K562 (cell line): ENCODE measurements around the gene RFPL3. TPM values are rescaled to one million over a fixed set of nuclear protein-coding genes. Genes with fewer than 3 reads are reported as not detected.
"Not testable (repeated sequence)": the region's sequence is repeated elsewhere in the genome, so short reads cannot be mapped to it uniquely, and the experiment has no call there.

Source experiments
- ATAC-seq: fragments of 200-7000 bp; cut with Tn5 transposase; 3 replicates; pipeline ENCODE4 v1.9.1; 2020; ENCODE audit warnings: moderate library complexity
- Bru-seq: library from RNA; stranded (reverse); fragments of 400-500 nt; gene quantifications from one replicate; lab custom pipeline; 2021; lab: Mats Ljungman, UMichigan
- BruChase-seq, 2 experiments: library from RNA; stranded (reverse); fragments of 400-500 nt; gene quantifications; one replicate each; lab custom pipeline; 2021; lab: Mats Ljungman, UMichigan
- BruUV-seq: library from RNA; stranded (reverse); fragments of 400-500 nt; replicated peaks from 2 replicates; lab custom pipeline; 2021; lab: Mats Ljungman, UMichigan
- CTCF ChIA-PET: fragments of 300-600 bp; formaldehyde crosslinking; extraction: SDS; loops from one replicate; lab custom pipeline; 2021; ENCODE audit warnings: low intra/inter-chr PET ratio; lab: Yijun Ruan, JAX
- POLR2A ChIA-PET: fragments of 300-600, 350-650 bp; sonication (Branson Sonifier 250); formaldehyde crosslinking; extraction: SDS; loops from one replicate; lab custom pipeline; 2021; ENCODE audit warnings: antibody characterized with exemption, inconsistent platforms; lab: Yijun Ruan, JAX
- DNase-seq, 4 experiments: peaks; one replicate each; pipeline versions ENCODE4 v3.0.0 to v3.0.0-alpha.2; 2011 to 2018; ENCODE audit warnings: low spot score in 3 of 4, mixed read lengths in 3 of 4; ENCODE audit errors: extremely low read depth in 1 of 4
- FAIRE-seq: peaks from 2 replicates; lab custom pipeline; 2011; peaks lifted over from hg19 to GRCh38; lab: Jason Lieb, UNC
- H2AFZ ChIP-seq: 2 replicates; pipeline ENCODE4 v1.6.0; 2011; ENCODE audit warnings: low read depth, low read length, control low read depth, inconsistent platforms
- H3K27ac ChIP-seq: fragments of 200-600 bp; 3 replicates; pipeline ENCODE4 v1.8.0; 2011; ENCODE audit warnings: low read depth, mild to moderate bottlenecking, control low read depth, inconsistent platforms, low read length, moderate library complexity, mixed read lengths; ENCODE audit errors: extremely low read depth
- H3K27me3 ChIP-seq, 2 experiments: fragments of 300-600 bp in 1 of 2; 2 replicates in 1 of 2; 3 replicates in 1 of 2; pipeline versions ENCODE4 v1.6.0 to v1.8.0; 2011; ENCODE audit warnings: inconsistent platforms in 2 of 2, low read length in 2 of 2, mild to moderate bottlenecking in 1 of 2, mixed read lengths in 1 of 2, moderate library complexity in 1 of 2; ENCODE audit not compliant: control insufficient read depth in 2 of 2, insufficient read depth in 2 of 2
- H3K36me3 ChIP-seq: fragments of 300-600 bp; 3 replicates; pipeline ENCODE4 v1.8.0; 2011; ENCODE audit warnings: mild to moderate bottlenecking, low read length, inconsistent platforms; ENCODE audit not compliant: control insufficient read depth, insufficient read depth
- H3K4me1 ChIP-seq, 2 experiments: fragments of 200-600 bp in 1 of 2; replicated peaks in 1 of 2; 2 replicates in 1 of 2; 3 replicates in 1 of 2; pipeline versions ENCODE4 v1.5.1 to v1.8.0; 2011; ENCODE audit warnings: inconsistent platforms in 2 of 2, low read length in 2 of 2, mild to moderate bottlenecking in 1 of 2, mixed read lengths in 1 of 2, moderate library complexity in 1 of 2; ENCODE audit not compliant: control insufficient read depth in 2 of 2, insufficient read depth in 2 of 2
- H3K4me2 ChIP-seq: 2 replicates; pipeline ENCODE4 v1.6.1; 2011; ENCODE audit warnings: low read length, control low read depth, inconsistent platforms, mixed read lengths; ENCODE audit not compliant: insufficient read depth
- H3K4me3 ChIP-seq: fragments of 200-600 bp; sonication (generic), shearing (Covaris generic); 2 replicates; pipeline ENCODE4 v1.5.1; 2016; ENCODE audit warnings: control low read depth, inconsistent platforms
- H3K79me2 ChIP-seq: fragments of 200-600 bp; 3 replicates; pipeline ENCODE4 v1.8.0; 2011; ENCODE audit warnings: low read length, inconsistent platforms; ENCODE audit not compliant: control insufficient read depth, insufficient read depth
- H3K9ac ChIP-seq, 2 experiments: 2 replicates each; pipeline versions ENCODE4 v1.6.0 to v1.6.1; 2011; ENCODE audit warnings: low read depth in 2 of 2, low read length in 2 of 2, control low read depth in 1 of 2, inconsistent platforms in 1 of 2, mild to moderate bottlenecking in 1 of 2, mixed read lengths in 1 of 2; ENCODE audit not compliant: insufficient read depth in 1 of 2
- H3K9me1 ChIP-seq: one replicate; pipeline ENCODE4 v1.6.0; 2011; ENCODE audit warnings: inconsistent platforms, mild to moderate bottlenecking, low read length, moderate library complexity; ENCODE audit not compliant: control insufficient read depth, insufficient read depth
- H3K9me3 ChIP-seq: replicated peaks from 2 replicates; pipeline ENCODE4 v1.5.1; 2011; ENCODE audit warnings: low read depth, low read length, inconsistent platforms; ENCODE audit not compliant: control insufficient read depth, insufficient read depth
- H4K20me1 ChIP-seq: replicated peaks from 2 replicates; pipeline ENCODE4 v1.6.1; 2011; ENCODE audit warnings: low read length, inconsistent platforms, mixed read lengths; ENCODE audit not compliant: control insufficient read depth, insufficient read depth
- BMI1 ChIP-seq: fragments of 150-350 bp; IDR thresholded peaks from 2 replicates; pipeline ENCODE4 v1.6.1; 2014; ENCODE audit warnings: low read length
- CTCFL ChIP-seq: IDR thresholded peaks from 2 replicates; pipeline ENCODE4 v1.6.1; 2011; ENCODE audit warnings: borderline replicate concordance, low read depth, mild to moderate bottlenecking, moderate library complexity, low read length; ENCODE audit not compliant: insufficient read depth, poor library complexity, severe bottlenecking
- E2F1 ChIP-seq: sonication (generic); formaldehyde crosslinking; IDR thresholded peaks from 2 replicates; pipeline ENCODE4 v1.8.1; 2023; ENCODE audit warnings: mild to moderate bottlenecking, missing genetic modification reagents, moderate library complexity
- HOXB6 ChIP-seq: fragments of 250-450 bp; sonication (Bioruptor Pico); IDR thresholded peaks from 2 replicates; pipeline ENCODE4 v1.5.1; 2022; ENCODE audit warnings: mild to moderate bottlenecking, borderline replicate concordance
- LEF1 ChIP-seq: fragments of 450-650 bp; IDR thresholded peaks from 2 replicates; pipeline ENCODE4 v1.6.1; 2016; ENCODE audit warnings: mild to moderate bottlenecking
- TCF3 ChIP-seq: sonication (generic); formaldehyde crosslinking; IDR thresholded peaks from 2 replicates; pipeline ENCODE4 v1.4.0; 2020; ENCODE audit warnings: mild to moderate bottlenecking, missing genetic modification reagents
- ZNF121 ChIP-seq: sonication (generic); formaldehyde crosslinking; conservative IDR thresholded peaks from 2 replicates; pipeline ENCODE4 v1.8.0; 2022; ENCODE audit warnings: missing genetic modification reagents
- WGBS: fragments of 100-300 bp; shearing (Covaris generic); methylation state at CpG from one replicate; pipeline ENCODE4 v1.1.6; 2016; ENCODE audit warnings: low coverage, mixed read lengths; ENCODE audit not compliant: insufficient coverage; ENCODE audit errors: missing lambda C conversion rate; 5-methylcytosine and 5-hydroxymethylcytosine counted together
- in situ Hi-C: fragments of 300-500 bp; cut with MboI; formaldehyde crosslinking; loops from 4 replicates; pipeline ENCODE4 v1.15.0; 2018; ENCODE audit warnings: inconsistent platforms, mixed read lengths
- intact Hi-C: fragments of 100-400 bp; cut with micrococcal nuclease; formaldehyde crosslinking; loops from 2 replicates; pipeline ENCODE4 v1.14.2; 2022
- long read RNA-seq, 3 experiments: library from polyadenylated mRNA in 2 of 3; library from RNA in 1 of 3; unstranded in 2 of 3; stranded (forward) in 1 of 3; transcript quantifications; one replicate each; pipeline ENCODE4 v2.0.0, GENCODE V29; 2019 to 2022
- polyA minus RNA-seq, 3 experiments: library from RNA; depleted of rRNA, polyadenylated mRNA; stranded (reverse); fragments of >200 nt; gene quantifications; 2 replicates each; pipeline ENCODE4 v1.2.3, GENCODE V29; 2011
- polyA plus RNA-seq, 8 experiments: library from polyadenylated mRNA; depleted of rRNA in 4 of 8; stranded (reverse) in 5 of 8; unstranded in 3 of 8; fragments of >200 nt; fragmentation: Nextera tagmentation in 2 of 8; fragmentation: Illumina TruSeq in 1 of 8; extraction: Ambion mirVana in 2 of 8; extraction: Trizol in 1 of 8; gene quantifications; 2 replicates each; pipeline versions ENCODE4 v1.2.1 to v1.2.3, GENCODE V29; 2011 to 2014; ENCODE audit warnings: inconsistent platforms in 1 of 8, missing spikeins in 1 of 8
- total RNA-seq, 7 experiments: library from RNA; depleted of rRNA in 6 of 7; stranded (reverse); fragments of >200 nt in 6 of 7; fragmentation: Illumina TruSeq in 2 of 7; extraction: Trizol in 2 of 7; gene quantifications; 2 replicates each; pipeline versions ENCODE4 v1.2.1 to v1.2.3, GENCODE V29; 2011 to 2021; ENCODE audit warnings: low replicate concordance in 1 of 7

RFPL3 gene
- total RNA-seq (2011; cell fraction: chromatin; rRNA removed; ENCODE audit: low replicate concordance), result not detected in 2 replicates
- total RNA-seq (2011; cell fraction: nucleolus; rRNA removed), result not detected in 2 replicates
- total RNA-seq (2011; cell fraction: nucleoplasm; rRNA removed), result not detected in 2 replicates
- total RNA-seq (2014; rRNA removed) (not detected in 2 replicates), total RNA-seq (2014; rRNA removed; fragmentation: Illumina TruSeq; extraction: Trizol) (not detected in 2 replicates), total RNA-seq (2015; rRNA removed; fragmentation: Illumina TruSeq; extraction: Trizol) (not detected in 2 replicates), total RNA-seq (2021) (not detected in 2 replicates), polyA plus RNA-seq (2011; rRNA removed) (not detected in 2 replicates), polyA plus RNA-seq (2014; fragmentation: Illumina TruSeq; extraction: Trizol) (not detected in 2 replicates), polyA plus RNA-seq (2014; fragmentation: Nextera tagmentation; extraction: Ambion mirVana) (not detected), polyA plus RNA-seq (2014; rRNA removed) (not detected in 2 replicates), polyA minus RNA-seq (2011; rRNA and poly(A)+ RNA removed) (not detected in 2 replicates), Bru-seq, nascent RNA (not detected), BruChase-seq, experiment 1, labeled RNA remaining after a 2-hour chase (not detected), BruChase-seq, experiment 2, labeled RNA remaining after a 6-hour chase (not detected)
- not detected in 2 replicates for polyA plus RNA-seq (2011; cell fraction: cytosol; rRNA removed)
- not detected in 2 replicates for polyA plus RNA-seq (2011; cell fraction: nucleus; rRNA removed)
- not detected in 2 replicates for polyA plus RNA-seq (2012)
- not detected in 2 replicates for polyA minus RNA-seq (2011; cell fraction: cytosol; rRNA and poly(A)+ RNA removed)
- not detected in 2 replicates for polyA minus RNA-seq (2011; cell fraction: nucleus; rRNA and poly(A)+ RNA removed)
- long read RNA-seq, experiment 1, result 0 reads
- long read RNA-seq, experiment 2, result 0 reads
- long read RNA-seq, experiment 3, result 0 reads

DNA sequence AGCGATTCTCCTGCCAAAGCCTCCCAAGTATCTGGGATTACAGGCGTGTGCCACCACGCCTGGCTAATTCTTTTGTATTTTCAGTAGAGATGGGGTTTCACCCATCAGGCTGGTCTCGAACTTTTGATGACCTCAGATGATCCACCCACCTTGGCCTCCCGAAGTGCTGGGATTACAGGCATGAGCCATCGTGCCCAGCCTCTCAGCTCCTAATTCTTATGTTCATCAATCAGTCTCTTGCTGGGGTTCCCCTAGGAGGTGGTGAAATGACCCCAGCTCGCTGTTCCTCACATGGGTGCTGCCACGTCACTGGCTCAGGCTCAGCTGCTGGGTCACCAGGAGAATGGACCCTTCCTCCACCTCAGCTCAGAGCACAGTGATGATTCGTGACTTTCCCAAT, at the start of gene RFPL3:
TSS of gene RFPL3 (plus strand) at position 301 of the 400 bp plus-strand sequence. CDS start 205 bp downstream, outside the sequence.
- H3K9me1 ChIP-seq, H3K9ac ChIP-seq, H3K79me2 ChIP-seq, H2AFZ ChIP-seq, CTCF ChIA-PET, H3K9me3 ChIP-seq, in situ Hi-C loops, FAIRE-seq, POLR2A ChIA-PET, H3K36me3 ChIP-seq, H4K20me1 ChIP-seq, H3K27ac ChIP-seq, ATAC-seq, H3K4me3 ChIP-seq, H3K27me3 ChIP-seq, H3K4me2 ChIP-seq, DNase-seq, BruUV-seq, intact Hi-C loops: not testable (repeated sequence)
- peaks cover 0 to 14% of the 10 kb centered on the region in 2 experiments; a peak in 2 of 5 replicates for H3K4me1 ChIP-seq
- WGBS, result 0% methylated on average over 4 of the region's 9 CpGs

GRCh38 chr22:32308191-32308590, 49.5 kb upstream of the RFPL3 start:
- POLR2A ChIA-PET, result no interaction called here
- FAIRE-seq, result no peak
- H3K27ac ChIP-seq, result no peak overlapping the region
- no peak for DNase-seq
- H3K9ac ChIP-seq, result no peak overlapping the region
- H4K20me1 ChIP-seq, result no peaks in the 10 kb centered on the region
- no peaks in the 10 kb centered on the region for H3K79me2 ChIP-seq
- H3K27me3 ChIP-seq, result peaks cover 0 to 6% of the 10 kb centered on the region in 2 experiments; a peak in 1 of 5 replicates
- no peaks in the 10 kb centered on the region; a peak in 1 of 5 replicates for H3K4me1 ChIP-seq
- CTCF ChIA-PET, result no interaction called here
- 0% methylated on average over 7 of the region's 7 CpGs for WGBS
- intact Hi-C loops (no loop called here), in situ Hi-C loops (no loop called here)
- H3K4me2 ChIP-seq, result no peak overlapping the region
- H3K36me3 ChIP-seq, result no peaks in the 10 kb centered on the region
- BruUV-seq, result no TSS peak
- H3K4me3 ChIP-seq, result no peak overlapping the region
- no peaks in the 10 kb centered on the region for H3K9me3 ChIP-seq
- H3K9me1 ChIP-seq, result no peaks in the 10 kb centered on the region
- H2AFZ ChIP-seq, result no peak overlapping the region
- no peak for ATAC-seq
- TF ChIP-seq ZNF121 (CRISPR knock-in tag), result no peak
- no peak for TF ChIP-seq E2F1
- no peak for TF ChIP-seq CTCFL
- TF ChIP-seq HOXB6 (CRISPR knock-in tag), result no peak
- TF ChIP-seq TCF3 (CRISPR knock-in tag), result no peak
- TF ChIP-seq LEF1, result no peak
- TF ChIP-seq BMI1, result no peak
